ENCODE measurements around the gene CACNG6.

- no peak for TF ChIP-seq POLR2A (IDR thresholded peaks at IDR 0.05; ENCODE audit: low read depth)
- no peak for TF ChIP-seq EP300 (IDR thresholded peaks at IDR 0.05)
- TF ChIP-seq POLR2AphosphoS5 (IDR thresholded peaks at IDR 0.05), result no peak
Observed at GRCh38 chr19:54042989-54043388, 51.6 kb downstream of the CACNG6 start.
